ENCODE data around the gene FAM237B. TPM values are rescaled to one million over a fixed set of nuclear protein-coding genes. Genes with fewer than 3 reads are reported as not detected.
"Not testable (repeated sequence)": the region's sequence is repeated elsewhere in the genome, so short reads cannot be mapped to it uniquely, and the experiment has no call there.

The FAM237B gene
- polyA plus RNA-seq (2013, experiment 1 of 2), result not detected
- polyA plus RNA-seq (2013, experiment 2 of 2), result not detected

DNA sequence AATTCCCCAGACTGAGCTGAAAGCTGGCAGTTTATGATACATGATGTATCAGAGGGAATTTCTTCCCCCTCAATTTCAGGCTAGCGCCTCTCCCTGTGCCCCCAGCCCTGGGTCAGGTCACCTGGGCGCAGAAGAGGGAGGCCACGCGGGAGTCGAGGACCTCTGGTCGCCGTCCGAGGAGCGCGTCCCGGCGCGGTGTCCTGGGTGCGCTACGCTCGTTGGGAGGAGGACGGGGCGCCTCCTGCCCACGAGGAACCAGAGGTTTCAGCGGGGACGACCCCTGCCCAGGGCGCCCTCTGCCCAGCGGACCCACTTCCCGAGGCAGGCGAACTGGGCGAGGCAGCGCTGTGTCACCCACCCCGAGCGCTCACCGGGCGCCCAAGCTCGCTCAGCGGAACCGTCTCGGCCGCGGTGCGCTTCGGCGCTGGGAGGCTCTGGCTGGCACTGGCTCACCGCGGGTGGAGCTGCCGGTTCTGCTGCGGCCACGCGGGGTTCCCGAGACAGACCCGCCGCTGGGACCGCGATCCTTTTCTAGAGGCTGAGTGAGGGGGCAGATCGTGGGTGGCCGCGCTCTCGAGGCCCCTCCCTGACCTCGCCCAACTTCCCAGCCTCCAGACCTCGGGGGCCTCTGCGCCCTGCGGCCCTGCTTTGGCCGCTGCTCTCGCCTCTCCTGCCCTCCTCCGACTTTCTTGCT, at the start of gene FAM237B:
Gene FAM237B, minus strand, starts transcription at position 504 of the 694 bp plus-strand sequence. CDS start 1,556 bp downstream, outside the sequence.
- Histone ChIP-seq H3K23ac (ENCODE audit: low read depth, low read length, poor library complexity) (no peak within 1 kb of the TSS), H2BK5ac (ENCODE audit: low read length) (no peak within 1 kb of the TSS), H3K4ac (ENCODE audit: low read length) (no peak within 1 kb of the TSS), H4K91ac (ENCODE audit: low read depth, low read length, poor library complexity) (no peak within 1 kb of the TSS), H2BK120ac (ENCODE audit: low read depth, low read length) (no peak within 1 kb of the TSS), H3K27ac (replicated peaks; ENCODE audit: low read length) (no peak within 1 kb of the TSS), H3K18ac (ENCODE audit: low read length) (peak within 1 kb of the TSS; percentile 24), H3K4me2 (ENCODE audit: insufficient read depth, low read length, poor library complexity, severe bottlenecking) (peak within 1 kb of the TSS; percentile 71), H3K36me3 (replicated peaks in 1 of 2; ENCODE audit: control insufficient read depth in 2 of 2, insufficient read depth in 2 of 2, low read length in 2 of 2) (no peaks in the 10 kb centered on the region), H3K14ac (ENCODE audit: low read length) (peak within 1 kb of the TSS; percentile 84), H4K8ac (ENCODE audit: low read depth, low read length) (peak within 1 kb of the TSS; percentile 43), H2AK5ac (ENCODE audit: low read depth, low read length) (no peak within 1 kb of the TSS), H3K4me1 (ENCODE audit: control insufficient read depth in 2 of 2, insufficient read depth in 1 of 2, low read depth in 1 of 2, low read length in 2 of 2) (peaks cover 2 to 3% of the 10 kb centered on the region in 2 donors), H3K4me3 (ENCODE audit: low read length in 2 of 2) (peak within 1 kb of the TSS; percentile 26 to 79), H2AFZ (ENCODE audit: low read length) (peak within 1 kb of the TSS; percentile 94), H3K27me3 (ENCODE audit: control insufficient read depth in 3 of 3, insufficient read depth in 3 of 3, low read depth in 1 of 3, low read length in 3 of 3) (peaks cover 11 to 67% (median 23%) of the 10 kb centered on the region in 3 experiments), H2BK12ac (ENCODE audit: low read length) (no peak within 1 kb of the TSS), H3K9ac (ENCODE audit: low read depth, low read length, poor library complexity) (peak within 1 kb of the TSS; percentile 78), H2BK15ac (ENCODE audit: low read length) (peak within 1 kb of the TSS; percentile 89), H3K9me3 (replicated peaks in 1 of 2; ENCODE audit: control insufficient read depth in 2 of 2, insufficient read depth in 1 of 2, low read depth in 1 of 2, low read length in 2 of 2) (peaks cover 0 to 11% of the 10 kb centered on the region in 2 donors), H3K79me1 (ENCODE audit: low read depth, low read length) (peaks cover 3% of the 10 kb centered on the region)
- no CpG with 5 or more reads among the region's 62 CpGs for WGBS, 2 donors (ENCODE audit: extremely low coverage in 2 of 2, insufficient read length in 2 of 2, insufficient replicate concordance in 1 of 2)
- peak; percentile 39 for DNase-seq (ENCODE audit: low spot score)

DNA sequence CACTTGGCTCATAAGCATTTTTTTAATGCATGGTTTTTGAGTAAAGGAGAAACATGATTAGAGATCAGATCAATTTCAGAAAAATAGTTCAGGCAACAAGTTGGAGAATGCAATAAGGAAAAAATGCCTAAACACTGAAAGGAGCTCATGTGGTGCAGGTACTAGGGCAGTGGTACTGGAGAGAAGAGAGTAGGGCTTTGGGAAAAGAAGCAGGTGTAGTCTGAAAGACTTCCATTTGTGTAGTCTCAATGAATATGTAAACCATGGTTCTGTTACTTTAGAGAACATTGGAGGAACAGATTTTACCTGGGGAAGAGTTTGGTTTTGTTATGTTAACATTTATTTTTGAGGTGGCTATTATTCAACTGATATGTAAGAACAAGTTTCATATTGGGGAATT, 30.9 kb upstream of the FAM237B start:
- peaks cover 1 to 33% of the 10 kb centered on the region in 2 donors for H3K36me3 ChIP-seq (replicated peaks in 1 of 2; ENCODE audit: control insufficient read depth in 2 of 2, insufficient read depth in 2 of 2, low read length in 2 of 2)
- no peak overlapping the region for H4K91ac ChIP-seq (ENCODE audit: low read depth, low read length, poor library complexity)
- no peak overlapping the region for H2AK5ac ChIP-seq (ENCODE audit: low read depth, low read length)
- no peak overlapping the region for H4K8ac ChIP-seq (ENCODE audit: low read depth, low read length)
- no peak overlapping the region for H3K18ac ChIP-seq (ENCODE audit: low read length)
- no peak overlapping the region for H2BK120ac ChIP-seq (ENCODE audit: low read depth, low read length)
- no peak overlapping the region for H2AFZ ChIP-seq (ENCODE audit: low read length)
- no peaks in the 10 kb centered on the region for H3K27me3 ChIP-seq (ENCODE audit: control insufficient read depth in 3 of 3, insufficient read depth in 3 of 3, low read depth in 1 of 3, low read length in 3 of 3)
- H2BK12ac ChIP-seq (ENCODE audit: low read length), result no peak overlapping the region
- peaks cover 0 to 5% of the 10 kb centered on the region in 2 donors for H3K9me3 ChIP-seq (replicated peaks in 1 of 2; ENCODE audit: control insufficient read depth in 2 of 2, insufficient read depth in 1 of 2, low read depth in 1 of 2, low read length in 2 of 2)
- H3K4me1 ChIP-seq (ENCODE audit: control insufficient read depth in 2 of 2, insufficient read depth in 1 of 2, low read depth in 1 of 2, low read length in 2 of 2), result peaks cover 0 to 3% of the 10 kb centered on the region in 2 donors
- H3K79me1 ChIP-seq (ENCODE audit: low read depth, low read length), result no peaks in the 10 kb centered on the region
- no peak overlapping the region for H3K9ac ChIP-seq (ENCODE audit: low read depth, low read length, poor library complexity)
- DNase-seq (ENCODE audit: low spot score), result no peak
- no peak overlapping the region for H2BK15ac ChIP-seq (ENCODE audit: low read length)
- H3K14ac ChIP-seq (ENCODE audit: low read length), result no peak overlapping the region
- no peak overlapping the region for H3K27ac ChIP-seq (replicated peaks; ENCODE audit: low read length)
- H2BK5ac ChIP-seq (ENCODE audit: low read length), result no peak overlapping the region
- H3K23ac ChIP-seq (ENCODE audit: low read depth, low read length, poor library complexity), result no peak overlapping the region
- H3K4me2 ChIP-seq (ENCODE audit: insufficient read depth, low read length, poor library complexity, severe bottlenecking), result no peak overlapping the region
- no peak overlapping the region for H3K4ac ChIP-seq (ENCODE audit: low read length)
- no peak overlapping the region for H3K4me3 ChIP-seq (ENCODE audit: low read length in 2 of 2)

DNA sequence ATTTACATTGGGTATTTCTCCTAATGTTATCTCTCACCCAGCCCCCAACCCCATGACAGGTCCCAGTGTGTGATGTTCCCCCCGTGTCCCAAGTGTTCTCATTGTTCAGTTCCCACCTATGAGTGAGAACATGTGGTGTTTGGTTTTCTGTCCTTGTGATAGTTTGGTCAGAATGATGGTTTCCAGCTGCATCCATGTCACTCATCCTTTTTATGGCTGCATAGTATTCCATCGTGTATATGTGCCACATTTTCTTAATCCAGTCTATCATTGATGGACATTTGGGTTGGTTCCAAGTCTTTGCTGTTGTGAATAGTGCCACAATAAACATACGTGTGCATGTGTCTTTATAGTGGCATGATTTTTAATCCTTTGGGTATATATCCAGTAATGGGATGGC, 28.9 kb upstream of the FAM237B start:
- H4K91ac ChIP-seq (ENCODE audit: low read depth, low read length, poor library complexity); H3K27me3 ChIP-seq (ENCODE audit: control insufficient read depth in 3 of 3, insufficient read depth in 3 of 3, low read depth in 1 of 3, low read length in 3 of 3); H3K4me1 ChIP-seq (ENCODE audit: control insufficient read depth in 2 of 2, insufficient read depth in 1 of 2, low read depth in 1 of 2, low read length in 2 of 2); H2BK120ac ChIP-seq (ENCODE audit: low read depth, low read length); H4K8ac ChIP-seq (ENCODE audit: low read depth, low read length); H3K4me3 ChIP-seq (ENCODE audit: low read length in 2 of 2); DNase-seq (ENCODE audit: low spot score); H3K79me1 ChIP-seq (ENCODE audit: low read depth, low read length); H2BK12ac ChIP-seq (ENCODE audit: low read length); H3K23ac ChIP-seq (ENCODE audit: low read depth, low read length, poor library complexity); H3K18ac ChIP-seq (ENCODE audit: low read length); H3K9ac ChIP-seq (ENCODE audit: low read depth, low read length, poor library complexity); H3K27ac ChIP-seq (replicated peaks; ENCODE audit: low read length); H2AK5ac ChIP-seq (ENCODE audit: low read depth, low read length); H2BK5ac ChIP-seq (ENCODE audit: low read length); H3K4me2 ChIP-seq (ENCODE audit: insufficient read depth, low read length, poor library complexity, severe bottlenecking); H3K9me3 ChIP-seq (replicated peaks in 1 of 2; ENCODE audit: control insufficient read depth in 2 of 2, insufficient read depth in 1 of 2, low read depth in 1 of 2, low read length in 2 of 2); H3K14ac ChIP-seq (ENCODE audit: low read length); H2AFZ ChIP-seq (ENCODE audit: low read length); H3K4ac ChIP-seq (ENCODE audit: low read length); H2BK15ac ChIP-seq (ENCODE audit: low read length): not testable (repeated sequence)
- peaks cover 1 to 13% of the 10 kb centered on the region in 2 donors for H3K36me3 ChIP-seq (replicated peaks in 1 of 2; ENCODE audit: control insufficient read depth in 2 of 2, insufficient read depth in 2 of 2, low read length in 2 of 2)
- WGBS, 2 donors (ENCODE audit: extremely low coverage in 2 of 2, insufficient read length in 2 of 2, insufficient replicate concordance in 1 of 2), result no CpG with 5 or more reads among the region's 3 CpGs

DNA sequence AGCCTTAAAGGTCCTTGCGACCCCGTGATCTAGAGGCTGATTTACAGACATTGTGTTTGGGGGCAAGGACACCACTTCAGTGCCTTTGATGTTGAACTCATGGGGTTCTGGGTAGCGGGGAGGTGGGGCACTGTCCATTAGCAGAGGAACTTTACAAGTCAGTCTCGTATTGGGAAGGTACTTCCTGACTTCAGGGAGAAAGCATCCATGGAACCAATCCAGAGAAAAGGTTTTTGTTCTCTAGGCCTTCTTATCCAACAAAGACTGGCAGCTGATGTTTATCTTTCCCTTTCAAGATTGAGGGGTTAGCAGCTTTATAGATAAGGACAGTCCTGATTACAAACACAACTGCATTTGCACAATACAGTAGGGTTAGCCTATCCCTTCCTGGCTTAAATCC, 28.2 kb upstream of the FAM237B start:
- Histone ChIP-seq H3K4me2 (ENCODE audit: insufficient read depth, low read length, poor library complexity, severe bottlenecking) (no peak overlapping the region), H3K9ac (ENCODE audit: low read depth, low read length, poor library complexity) (no peak overlapping the region), H3K36me3 (replicated peaks in 1 of 2; ENCODE audit: control insufficient read depth in 2 of 2, insufficient read depth in 2 of 2, low read length in 2 of 2) (peaks cover 1 to 6% of the 10 kb centered on the region in 2 donors), H2BK12ac (ENCODE audit: low read length) (no peak overlapping the region), H3K79me1 (ENCODE audit: low read depth, low read length) (no peaks in the 10 kb centered on the region), H4K91ac (ENCODE audit: low read depth, low read length, poor library complexity) (no peak overlapping the region), H3K4ac (ENCODE audit: low read length) (no peak overlapping the region), H2BK120ac (ENCODE audit: low read depth, low read length) (no peak overlapping the region), H3K18ac (ENCODE audit: low read length) (no peak overlapping the region), H3K9me3 (replicated peaks in 1 of 2; ENCODE audit: control insufficient read depth in 2 of 2, insufficient read depth in 1 of 2, low read depth in 1 of 2, low read length in 2 of 2) (no peaks in the 10 kb centered on the region), H4K8ac (ENCODE audit: low read depth, low read length) (no peak overlapping the region), H3K27ac (replicated peaks; ENCODE audit: low read length) (no peak overlapping the region), H3K14ac (ENCODE audit: low read length) (no peak overlapping the region), H3K23ac (ENCODE audit: low read depth, low read length, poor library complexity) (no peak overlapping the region), H3K4me1 (ENCODE audit: control insufficient read depth in 2 of 2, insufficient read depth in 1 of 2, low read depth in 1 of 2, low read length in 2 of 2) (peaks cover 0 to 3% of the 10 kb centered on the region in 2 donors), H2BK15ac (ENCODE audit: low read length) (no peak overlapping the region), H2BK5ac (ENCODE audit: low read length) (no peak overlapping the region), H3K4me3 (ENCODE audit: low read length in 2 of 2) (no peak overlapping the region), H3K27me3 (ENCODE audit: control insufficient read depth in 3 of 3, insufficient read depth in 3 of 3, low read depth in 1 of 3, low read length in 3 of 3) (no peaks in the 10 kb centered on the region), H2AK5ac (ENCODE audit: low read depth, low read length) (no peak overlapping the region), H2AFZ (ENCODE audit: low read length) (no peak overlapping the region)
- no CpG with 5 or more reads among the region's 4 CpGs for WGBS, 2 donors (ENCODE audit: extremely low coverage in 2 of 2, insufficient read length in 2 of 2, insufficient replicate concordance in 1 of 2)
- DNase-seq (ENCODE audit: low spot score), result no peak
